ENCODE measurements around the gene ADAM22. TPM values are rescaled to one million over a fixed set of nuclear protein-coding genes. Genes with fewer than 3 reads are reported as not detected.

Gene ADAM22
- total and polyA plus RNA-seq, 7 donors: 0.09 to 7.0 (median 0.42) TPM

DNA sequence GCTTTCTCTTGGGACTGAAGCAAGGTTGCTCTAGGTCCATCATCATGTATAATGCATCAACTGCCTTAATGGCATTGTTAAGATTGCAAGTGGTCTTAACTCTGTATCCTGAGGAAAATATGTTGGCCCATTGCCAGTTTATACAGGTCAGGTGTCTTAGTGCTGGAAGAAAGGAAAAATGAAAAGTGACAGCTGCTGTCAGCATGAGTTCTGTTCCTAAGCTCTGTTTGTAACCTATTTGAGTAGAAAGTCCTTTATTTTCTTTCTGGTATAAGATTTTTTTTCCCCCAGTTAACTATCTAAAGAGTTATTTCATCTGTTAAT, 158.6 kb downstream of the ADAM22 start:
- DNase-seq: no peak
- H3K36me3 ChIP-seq (ENCODE audit: insufficient read depth in 1 of 2, low read depth in 1 of 2): no peaks in the 10 kb centered on the region
- H3K4me3 ChIP-seq: no peak overlapping the region
- no peak overlapping the region for H3K27ac ChIP-seq
- intact Hi-C loops (cut with DNase I): loop anchor here in 1 of 2 donors (10.0 kb wide), 1 partner anchor 48 kb away; no protein-coding TSS in a partner anchor
- no peaks in the 10 kb centered on the region for H3K27me3 ChIP-seq (ENCODE audit: insufficient read depth in 3 of 3, low read length in 2 of 3)
- H3K4me1 ChIP-seq: no peaks in the 10 kb centered on the region
- ATAC-seq: no peak
- no peaks in the 10 kb centered on the region for H3K9me3 ChIP-seq
- TF ChIP-seq, protein P1, sequence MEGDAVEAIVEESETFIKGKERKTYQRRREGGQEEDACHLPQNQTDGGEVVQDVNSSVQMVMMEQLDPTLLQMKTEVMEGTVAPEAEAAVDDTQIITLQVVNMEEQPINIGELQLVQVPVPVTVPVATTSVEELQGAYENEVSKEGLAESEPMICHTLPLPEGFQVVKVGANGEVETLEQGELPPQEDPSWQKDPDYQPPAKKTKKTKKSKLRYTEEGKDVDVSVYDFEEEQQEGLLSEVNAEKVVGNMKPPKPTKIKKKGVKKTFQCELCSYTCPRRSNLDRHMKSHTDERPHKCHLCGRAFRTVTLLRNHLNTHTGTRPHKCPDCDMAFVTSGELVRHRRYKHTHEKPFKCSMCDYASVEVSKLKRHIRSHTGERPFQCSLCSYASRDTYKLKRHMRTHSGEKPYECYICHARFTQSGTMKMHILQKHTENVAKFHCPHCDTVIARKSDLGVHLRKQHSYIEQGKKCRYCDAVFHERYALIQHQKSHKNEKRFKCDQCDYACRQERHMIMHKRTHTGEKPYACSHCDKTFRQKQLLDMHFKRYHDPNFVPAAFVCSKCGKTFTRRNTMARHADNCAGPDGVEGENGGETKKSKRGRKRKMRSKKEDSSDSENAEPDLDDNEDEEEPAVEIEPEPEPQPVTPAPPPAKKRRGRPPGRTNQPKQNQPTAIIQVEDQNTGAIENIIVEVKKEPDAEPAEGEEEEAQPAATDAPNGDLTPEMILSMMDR (IDR thresholded peaks at IDR 0.05): no peak

DNA sequence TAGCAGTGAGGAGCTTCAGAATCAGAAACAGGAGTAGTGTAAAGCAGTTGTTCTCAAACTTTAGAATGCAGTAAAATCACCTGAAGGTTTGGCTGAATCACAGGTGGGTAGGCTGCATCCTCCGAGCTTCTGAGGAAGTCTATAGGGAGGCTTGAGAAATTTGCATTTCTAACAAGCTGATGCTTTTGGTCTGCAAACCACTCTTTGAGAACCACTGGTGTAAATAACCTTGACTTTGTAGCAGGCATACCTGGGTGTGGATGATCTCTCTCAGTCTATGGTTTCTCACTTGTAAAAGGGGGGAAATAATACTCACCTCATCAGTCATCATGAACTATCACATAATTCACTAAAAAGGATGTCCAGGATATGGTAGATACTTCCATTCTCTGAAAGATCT, 167.7 kb downstream of the ADAM22 start:
- ATAC-seq: no peak
- H3K4me3 ChIP-seq: no peak overlapping the region
- no peaks in the 10 kb centered on the region for H3K4me1 ChIP-seq
- 78 to 95% (median 92%) methylated on average over 1 of the region's 1 CpG for WGBS, 3 donors
- no peak for DNase-seq
- intact Hi-C loops (cut with DNase I): loop anchor here in 1 of 2 donors (10.0 kb wide), 1 partner anchor 167 kb away; the partner anchor contains the start of gene ADAM22
- H3K27me3 ChIP-seq (ENCODE audit: insufficient read depth in 3 of 3, low read length in 2 of 3): no peaks in the 10 kb centered on the region
- H3K36me3 ChIP-seq (ENCODE audit: insufficient read depth in 1 of 2, low read depth in 1 of 2): no peaks in the 10 kb centered on the region
- no peak overlapping the region for H3K27ac ChIP-seq
- H3K9me3 ChIP-seq: no peaks in the 10 kb centered on the region
- TF ChIP-seq, protein P1 (IDR thresholded peaks at IDR 0.05): no peak

- TF ChIP-seq, protein P1 (IDR thresholded peaks at IDR 0.05): no peak
- ATAC-seq: no peak
- no peak overlapping the region for H3K4me3 ChIP-seq
- no peak for DNase-seq
- no peaks in the 10 kb centered on the region for H3K9me3 ChIP-seq
- H3K27me3 ChIP-seq (ENCODE audit: insufficient read depth in 3 of 3, low read length in 2 of 3): no peaks in the 10 kb centered on the region
- H3K27ac ChIP-seq: no peak overlapping the region
- no peaks in the 10 kb centered on the region for H3K36me3 ChIP-seq (ENCODE audit: insufficient read depth in 1 of 2, low read depth in 1 of 2)
- WGBS, 3 donors: 20 to 32% (median 31%) methylated on average over 1 of the region's 1 CpG
- no peaks in the 10 kb centered on the region for H3K4me1 ChIP-seq
- intact Hi-C loops (cut with DNase I): loop anchor here in 1 of 2 donors (10.0 kb wide), 1 partner anchor 168 kb away; the partner anchor contains the start of gene ADAM22
Measured at GRCh38 chr7:88102675-88103074, 168.6 kb downstream of the ADAM22 start.

- no peak for ATAC-seq
- Histone ChIP-seq H3K4me1 (no peaks in the 10 kb centered on the region), H3K36me3 (ENCODE audit: insufficient read depth in 1 of 2, low read depth in 1 of 2) (no peaks in the 10 kb centered on the region), H3K27ac (no peak overlapping the region), H3K27me3 (ENCODE audit: insufficient read depth in 3 of 3, low read length in 2 of 3) (no peaks in the 10 kb centered on the region), H3K4me3 (no peak overlapping the region), H3K9me3 (no peaks in the 10 kb centered on the region)
- intact Hi-C loops (cut with DNase I): loop anchor here in 1 of 2 donors (10.0 kb wide), 1 partner anchor 170 kb away; the partner anchor contains the start of gene ADAM22
- DNase-seq: no peak
- 45 to 49% (median 46%) methylated on average over 2 of the region's 2 CpGs for WGBS, 3 donors
- TF ChIP-seq, protein P1 (IDR thresholded peaks at IDR 0.05): no peak
Measured at GRCh38 chr7:88104732-88105131, 170.7 kb downstream of the ADAM22 start.

GRCh38 chr7:88105231-88105630, 171.2 kb downstream of the ADAM22 start:
- Histone ChIP-seq H3K36me3 (ENCODE audit: insufficient read depth in 1 of 2, low read depth in 1 of 2) (no peaks in the 10 kb centered on the region), H3K27ac (no peak overlapping the region), H3K9me3 (no peaks in the 10 kb centered on the region), H3K4me3 (no peak overlapping the region), H3K4me1 (no peaks in the 10 kb centered on the region), H3K27me3 (ENCODE audit: insufficient read depth in 3 of 3, low read length in 2 of 3) (no peaks in the 10 kb centered on the region)
- ATAC-seq: no peak
- TF ChIP-seq, protein P1 (IDR thresholded peaks at IDR 0.05): no peak
- DNase-seq: no peak
- intact Hi-C loops (cut with DNase I): loop anchor here in 1 of 2 donors (10.0 kb wide), 1 partner anchor 170 kb away; the partner anchor contains the start of gene ADAM22
- WGBS, 3 donors: 80 to 90% (median 83%) methylated on average over 3 of the region's 3 CpGs

Data from psoas muscle (tissue), 8 donors.